ELR (cell line): Measurements from ENCODE around the gene COL9A3.

Experiments used
- DNase-seq: peaks from one replicate; pipeline ENCODE4 v3.0.0-alpha.2; 2015; ENCODE audit warnings: low read depth

The COL9A3 gene

GRCh38 chr20:62816884-62817873, at the start of gene COL9A3:
TSS of gene COL9A3 (plus strand) at chr20:62817050. CDS start at chr20:62817065, 15 bp downstream.
- DNase-seq: no peak

GRCh38 chr20:62768234-62768546, 48.7 kb upstream of the COL9A3 start:
- DNase-seq: no peak

- DNase-seq: no peak
These were observed 48.1 kb upstream of the COL9A3 start for GRCh38 chr20:62768551-62769287.

GRCh38 chr20:62769346-62770071, 47.3 kb upstream of the COL9A3 start:
- DNase-seq: no peak

GRCh38 chr20:62770111-62770910, 46.5 kb upstream of the COL9A3 start:
- DNase-seq: no peak

GRCh38 chr20:62770916-62771315, 45.9 kb upstream of the COL9A3 start:
- no peak for DNase-seq

GRCh38 chr20:62771396-62772102, 45.3 kb upstream of the COL9A3 start:
- DNase-seq: no peak

GRCh38 chr20:62772103-62772611, 44.7 kb upstream of the COL9A3 start:
- DNase-seq: no peak

GRCh38 chr20:62772619-62772989, 44.2 kb upstream of the COL9A3 start:
- no peak for DNase-seq

- DNase-seq: no peak
These were observed 43.6 kb upstream of the COL9A3 start for GRCh38 chr20:62772990-62773844.

- no peak for DNase-seq
These were observed 42.8 kb upstream of the COL9A3 start for GRCh38 chr20:62773845-62774714.

GRCh38 chr20:62774762-62775161, 42.1 kb upstream of the COL9A3 start:
- DNase-seq: no peak

GRCh38 chr20:62775206-62775605, 41.6 kb upstream of the COL9A3 start:
- no peak for DNase-seq

- no peak for DNase-seq
These were observed 40.7 kb upstream of the COL9A3 start for GRCh38 chr20:62776035-62776691.

- DNase-seq: peak; percentile 61
These were observed 39.9 kb upstream of the COL9A3 start for GRCh38 chr20:62776692-62777527.

GRCh38 chr20:62777528-62777830, 39.4 kb upstream of the COL9A3 start:
- no peak for DNase-seq

- no peak for DNase-seq
These were observed 38.8 kb upstream of the COL9A3 start for GRCh38 chr20:62778058-62778457.
